ENCODE results near the gene RAB3A. TPM values are rescaled to one million over a fixed set of nuclear protein-coding genes. Genes with fewer than 3 reads are reported as not detected.
A peak's percentile ranks its signal among the peaks of the same experiment; 100 is the strongest.

RAB3A gene
- total and polyA plus RNA-seq, 8 donors: 0.87 to 2.2 (median 2.0) TPM; not detected in 1

DNA sequence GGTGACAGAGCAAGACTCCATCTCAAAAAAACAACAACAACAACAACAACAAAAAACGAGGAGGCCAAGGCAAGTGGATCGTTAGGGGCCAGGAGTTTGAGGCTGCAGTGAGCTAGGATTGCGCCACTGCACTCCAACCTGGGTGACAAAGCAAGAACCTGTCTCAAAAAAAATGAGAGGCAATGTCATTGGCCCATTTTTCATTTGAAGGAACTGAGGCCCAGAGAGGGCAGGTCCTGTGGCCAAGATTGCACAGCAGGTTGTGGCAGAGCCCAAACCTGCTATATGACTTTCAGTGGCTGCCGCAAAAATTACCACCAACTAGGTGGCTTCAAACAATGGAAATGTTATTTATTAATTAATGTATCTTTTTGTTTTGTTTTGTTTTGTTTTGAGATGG lies 45.4 kb downstream of the RAB3A start:
- no peak for DNase-seq
- H3K4me1 ChIP-seq: peaks cover 56 to 73% (median 68%) of the 10 kb centered on the region in 4 donors
- intact Hi-C loops (cut with DNase I; ENCODE audit: low total_unique reads): no loop called here
- no peak for TF ChIP-seq POLR2A (IDR thresholded peaks at IDR 0.05)
- TF ChIP-seq EP300 (IDR thresholded peaks at IDR 0.05): no peak
- peaks cover 17 to 30% (median 22%) of the 10 kb centered on the region in 4 donors for H3K36me3 ChIP-seq
- 80 to 88% (median 84%) methylated on average over 4 of the region's 4 CpGs for WGBS, 5 donors
- peak overlapping the region in 2 of 5 donors; percentile 81 to 96 for H3K27ac ChIP-seq
- no peak overlapping the region for H3K4me3 ChIP-seq
- H3K27me3 ChIP-seq: no peaks in the 10 kb centered on the region
- H3K9me3 ChIP-seq: no peaks in the 10 kb centered on the region

GRCh38 chr19:18157465-18158063 lies 46.3 kb downstream of the RAB3A start:
- Histone ChIP-seq H3K4me3 (no peak overlapping the region), H3K9me3 (no peaks in the 10 kb centered on the region), H3K36me3 (peaks cover 8 to 21% (median 13%) of the 10 kb centered on the region in 4 donors), H3K27me3 (no peaks in the 10 kb centered on the region), H3K4me1 (peaks cover 56 to 74% (median 70%) of the 10 kb centered on the region in 4 donors), H3K27ac (peak overlapping the region; percentile 72 to 96 (median 81))
- DNase-seq: peak in 1 of 2 donors; percentile 82
- intact Hi-C loops (cut with DNase I; ENCODE audit: low total_unique reads): no loop called here
- TF ChIP-seq POLR2AphosphoS5 (IDR thresholded peaks at IDR 0.05) (no peak), EP300 (IDR thresholded peaks at IDR 0.05) (no peak), POLR2A (IDR thresholded peaks at IDR 0.05) (no peak)
- TF ChIP-seq, protein P1, sequence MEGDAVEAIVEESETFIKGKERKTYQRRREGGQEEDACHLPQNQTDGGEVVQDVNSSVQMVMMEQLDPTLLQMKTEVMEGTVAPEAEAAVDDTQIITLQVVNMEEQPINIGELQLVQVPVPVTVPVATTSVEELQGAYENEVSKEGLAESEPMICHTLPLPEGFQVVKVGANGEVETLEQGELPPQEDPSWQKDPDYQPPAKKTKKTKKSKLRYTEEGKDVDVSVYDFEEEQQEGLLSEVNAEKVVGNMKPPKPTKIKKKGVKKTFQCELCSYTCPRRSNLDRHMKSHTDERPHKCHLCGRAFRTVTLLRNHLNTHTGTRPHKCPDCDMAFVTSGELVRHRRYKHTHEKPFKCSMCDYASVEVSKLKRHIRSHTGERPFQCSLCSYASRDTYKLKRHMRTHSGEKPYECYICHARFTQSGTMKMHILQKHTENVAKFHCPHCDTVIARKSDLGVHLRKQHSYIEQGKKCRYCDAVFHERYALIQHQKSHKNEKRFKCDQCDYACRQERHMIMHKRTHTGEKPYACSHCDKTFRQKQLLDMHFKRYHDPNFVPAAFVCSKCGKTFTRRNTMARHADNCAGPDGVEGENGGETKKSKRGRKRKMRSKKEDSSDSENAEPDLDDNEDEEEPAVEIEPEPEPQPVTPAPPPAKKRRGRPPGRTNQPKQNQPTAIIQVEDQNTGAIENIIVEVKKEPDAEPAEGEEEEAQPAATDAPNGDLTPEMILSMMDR (IDR thresholded peaks at IDR 0.05): no peak
- 19 to 36% (median 26%) methylated on average over 17 to 18 of the region's 18 CpGs for WGBS, 5 donors

DNA sequence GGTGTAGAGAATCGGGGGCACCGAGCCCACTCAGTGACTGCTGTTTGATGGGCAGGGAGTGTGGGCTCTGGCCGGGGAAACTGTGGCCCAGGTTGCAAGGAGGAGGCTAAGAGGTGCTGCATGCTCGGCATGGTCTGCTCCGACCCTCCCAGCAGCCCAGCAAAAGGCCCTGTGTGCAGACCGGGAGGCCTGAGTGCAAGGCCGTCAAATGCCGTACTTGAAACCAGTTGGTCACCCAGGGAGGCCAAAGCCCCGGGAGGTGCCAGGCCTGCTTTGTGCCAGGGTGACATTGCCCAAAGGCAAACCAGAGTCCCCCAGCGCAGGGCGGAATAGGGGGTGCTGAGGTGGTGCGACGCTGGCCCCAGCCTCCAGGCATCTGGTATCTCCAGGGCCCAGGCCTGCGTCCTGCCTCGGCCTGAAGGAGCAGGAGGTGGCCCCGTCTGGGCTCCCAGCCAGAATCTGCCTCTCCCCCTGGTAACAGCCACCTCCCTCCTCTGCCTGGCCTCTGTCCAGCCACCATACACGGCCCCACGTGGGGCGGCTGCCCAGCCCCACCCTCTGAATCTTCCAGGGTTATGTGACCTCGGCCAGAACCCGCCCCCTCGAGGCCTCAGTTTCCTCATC lies 46.9 kb downstream of the RAB3A start:
- Histone ChIP-seq H3K4me3 (no peak overlapping the region), H3K4me1 (peaks cover 58 to 76% (median 71%) of the 10 kb centered on the region in 4 donors), H3K36me3 (peaks cover 2 to 15% (median 7%) of the 10 kb centered on the region in 4 donors), H3K27ac (peak overlapping the region; percentile 72 to 96 (median 81)), H3K9me3 (no peaks in the 10 kb centered on the region), H3K27me3 (no peaks in the 10 kb centered on the region)
- WGBS, 5 donors: 21 to 34% (median 25%) methylated on average over 12 to 22 of the region's 22 CpGs
- DNase-seq: peak; percentile 95 to 97
- TF ChIP-seq POLR2AphosphoS5 (IDR thresholded peaks at IDR 0.05) (peak; percentile 18 to 58 (median 44)), POLR2A (IDR thresholded peaks at IDR 0.05) (no peak), EP300 (IDR thresholded peaks at IDR 0.05) (no peak)
- TF ChIP-seq, protein P1 (IDR thresholded peaks at IDR 0.05): no peak
- intact Hi-C loops (cut with DNase I; ENCODE audit: low total_unique reads): no loop called here

DNA sequence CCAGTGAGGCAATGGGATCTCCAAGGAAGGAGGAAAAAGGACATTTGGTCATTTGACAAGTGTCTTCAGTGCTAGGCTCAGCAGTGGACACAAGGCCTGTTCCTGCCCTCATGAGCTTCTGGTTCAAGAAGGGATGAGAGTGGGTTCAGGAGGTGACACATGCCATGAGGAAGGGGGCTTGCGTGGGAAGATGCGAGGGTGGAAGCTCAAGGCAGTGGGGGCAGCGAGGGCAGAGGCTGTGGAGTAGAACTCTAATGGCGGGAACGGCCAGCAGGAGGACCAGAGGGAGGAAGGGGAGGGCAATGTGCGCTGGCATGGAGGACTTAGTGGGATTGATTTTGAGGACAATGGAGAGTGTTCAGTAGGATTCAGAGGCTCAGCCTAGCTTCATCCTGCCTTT lies 47.6 kb downstream of the RAB3A start:
- WGBS, 5 donors: 74 to 89% (median 84%) methylated on average over 5 to 6 of the region's 6 CpGs
- no peak for DNase-seq

More for the DNA sequence above, 47.6 kb downstream of the RAB3A start:
- peak overlapping the region; percentile 72 to 96 (median 81) for H3K27ac ChIP-seq
- no peak for TF ChIP-seq EP300 (IDR thresholded peaks at IDR 0.05)
- TF ChIP-seq, protein P1 (IDR thresholded peaks at IDR 0.05): no peak
- TF ChIP-seq POLR2AphosphoS5 (IDR thresholded peaks at IDR 0.05): no peak
- no peak for TF ChIP-seq POLR2A (IDR thresholded peaks at IDR 0.05)
- H3K27me3 ChIP-seq: no peaks in the 10 kb centered on the region
- peak overlapping the region in 1 of 4 donors; percentile 1 for H3K4me3 ChIP-seq
- peaks cover 57 to 76% (median 72%) of the 10 kb centered on the region in 4 donors for H3K4me1 ChIP-seq
- intact Hi-C loops (cut with DNase I; ENCODE audit: low total_unique reads): no loop called here
- H3K36me3 ChIP-seq: peaks cover 0 to 11% (median 4%) of the 10 kb centered on the region in 4 donors
- H3K9me3 ChIP-seq: no peaks in the 10 kb centered on the region

Measured in stomach (tissue), 9 donors.